ENCODE measurements around the gene TP53RK. TPM values are rescaled to one million over a fixed set of nuclear protein-coding genes. Genes with fewer than 3 reads are reported as not detected.

The TP53RK gene
- total RNA-seq, 4 donors from 2014 or later: 12.4 to 26.7 (median 18.3) TPM

GRCh38 chr20:46634528-46634927 lies 54.7 kb downstream of the TP53RK start:
- H3K9me3 ChIP-seq: no peaks in the 10 kb centered on the region
- WGBS, 2 donors (ENCODE audit: low coverage in 1 of 2): 59% methylated on average over 6 of the region's 6 CpGs; no CpG with 5 or more reads in 1 of the 2 donors
- H3K4me1 ChIP-seq: no peaks in the 10 kb centered on the region
- H3K27ac ChIP-seq: no peak overlapping the region
- intact Hi-C loops (cut with DNase I; ENCODE audit: low total_unique reads) (no loop called here), in situ Hi-C loops (cut with MboI; ENCODE audit: low pct_ligation_motif_present in 1 of 4, low pct_unique_long_range_greater_than_20kb in 1 of 4, low sequenced_read_pairs in 3 of 4) (no loop called here)
- TF ChIP-seq POLR2AphosphoS5 (IDR thresholded peaks at IDR 0.05): no peak
- no peak for TF ChIP-seq EP300 (IDR thresholded peaks at IDR 0.05; ENCODE audit: low read depth)
- TF ChIP-seq POLR2A (IDR thresholded peaks at IDR 0.05): no peak
- TF ChIP-seq CTCF (IDR thresholded peaks at IDR 0.05): no peak
- no peak overlapping the region for H3K4me3 ChIP-seq
- H3K27me3 ChIP-seq: no peaks in the 10 kb centered on the region
- DNase-seq: no peak
- no peaks in the 10 kb centered on the region for H3K36me3 ChIP-seq

Other genes with a start within 250 kb of the TP53RK start
- gene ZNF334, start 175.9 kb downstream of the TP53RK start, total RNA-seq: 1 to 10 TPM; 1.9 to 7.1 (median 4.7) TPM
- gene OCSTAMP, start 138.8 kb downstream of the TP53RK start, total RNA-seq: not detected
- gene SLC13A3, start 38.0 kb downstream of the TP53RK start, total RNA-seq: under 1 TPM in 2 of 4 donors, not detected in 2; 0.14 to 0.48 TPM
- gene SLC2A10, start 20.2 kb upstream of the TP53RK start, total RNA-seq: 10 to 100 TPM in 3 of 4 donors, 1 to 10 TPM in 1; 8.2 to 33.5 (median 15.2) TPM
- 10 to 100 TPM in 2 of 4 donors, 1 to 10 TPM in 2; 4.5 to 17.5 (median 10.9) TPM for gene EYA2, start 205.4 kb upstream of the TP53RK start, total RNA-seq

Measured in transverse colon (tissue), 4 donors.